GM19328 (cell line): Measurements from ENCODE around the gene SH3TC2.

Experiments
- ATAC-seq: cut with Tn5 transposase; IDR thresholded peaks from one replicate; pipeline ENCODE4 v1.9.1; 2021; ENCODE audit warnings: mild to moderate bottlenecking, moderate library complexity; ENCODE audit not compliant: unreplicated experiment

Gene SH3TC2

GRCh38 chr5:148974642-148975327, 88.1 kb downstream of the SH3TC2 start:
- ATAC-seq, result no peak

- no peak for ATAC-seq
These were observed 89.4 kb downstream of the SH3TC2 start for GRCh38 chr5:148973455-148973854.

GRCh38 chr5:148972974-148973374, 89.9 kb downstream of the SH3TC2 start:
- ATAC-seq, result no peak

GRCh38 chr5:148972396-148972795, 90.5 kb downstream of the SH3TC2 start:
- no peak for ATAC-seq

- ATAC-seq, result no peak
These were observed 92.0 kb downstream of the SH3TC2 start for GRCh38 chr5:148970876-148971275.

DNA sequence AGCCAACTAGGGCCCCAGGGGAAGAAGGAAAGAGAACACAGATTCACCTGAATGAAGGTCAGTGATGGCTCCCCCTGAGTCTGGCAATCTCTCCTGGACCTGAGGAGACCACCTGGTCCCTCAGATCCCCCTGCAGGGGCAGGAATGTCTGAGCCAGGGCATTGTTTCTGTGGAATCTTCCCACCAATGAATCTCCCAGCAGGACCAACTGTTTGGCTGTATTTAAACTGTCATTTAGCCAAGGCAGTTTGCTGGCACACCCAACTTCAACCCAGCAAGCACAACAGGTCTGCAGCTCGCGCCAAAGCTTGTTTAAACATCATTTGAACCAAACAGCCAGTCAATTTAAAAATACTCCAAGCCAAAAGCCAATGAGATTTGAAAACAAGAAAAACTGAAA, 92.6 kb downstream of the SH3TC2 start:
- ATAC-seq, result no peak

DNA sequence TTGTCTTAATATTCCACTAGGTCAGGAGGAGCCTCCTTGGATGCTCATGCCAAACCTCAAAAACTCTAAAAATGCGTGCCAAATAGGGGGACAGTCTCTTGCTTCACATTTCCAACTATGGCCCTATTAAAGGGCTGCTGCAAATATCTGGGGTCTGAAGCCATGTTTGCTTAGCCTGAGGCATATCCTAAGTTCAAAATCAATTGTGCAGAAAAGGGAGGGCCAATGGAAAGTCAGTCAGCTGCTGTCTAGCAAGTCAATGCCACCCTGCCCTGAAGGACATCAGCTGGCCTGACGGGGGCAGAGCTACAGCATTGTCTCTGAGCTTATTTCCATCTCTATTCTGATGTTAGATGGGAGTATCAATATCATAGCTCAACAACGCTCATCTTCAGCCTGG, 93.6 kb downstream of the SH3TC2 start:
- no peak for ATAC-seq

DNA sequence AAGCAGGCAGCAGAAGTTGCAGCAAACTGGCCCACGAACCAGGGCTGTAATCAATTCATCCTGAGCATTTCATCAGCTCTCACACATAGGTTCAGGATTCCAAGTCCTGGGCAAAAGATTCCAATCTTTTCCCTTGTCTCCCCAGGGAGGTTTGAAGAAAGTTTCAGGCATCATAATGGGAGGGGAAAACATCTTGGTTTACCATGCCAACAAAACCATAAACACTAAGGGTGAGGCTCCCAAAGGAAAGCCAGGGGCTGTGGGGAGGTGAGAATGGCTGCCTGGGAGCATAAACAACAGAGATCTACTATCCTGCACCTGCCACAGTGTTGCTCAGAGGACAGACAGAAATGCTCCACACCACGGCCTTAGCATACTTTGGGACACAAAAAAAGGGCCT, 94.6 kb downstream of the SH3TC2 start:
- ATAC-seq, result no peak

GRCh38 chr5:148967783-148968182, 95.1 kb downstream of the SH3TC2 start:
- no peak for ATAC-seq

- ATAC-seq, result no peak
These were observed 95.9 kb downstream of the SH3TC2 start for GRCh38 chr5:148966938-148967337.

DNA sequence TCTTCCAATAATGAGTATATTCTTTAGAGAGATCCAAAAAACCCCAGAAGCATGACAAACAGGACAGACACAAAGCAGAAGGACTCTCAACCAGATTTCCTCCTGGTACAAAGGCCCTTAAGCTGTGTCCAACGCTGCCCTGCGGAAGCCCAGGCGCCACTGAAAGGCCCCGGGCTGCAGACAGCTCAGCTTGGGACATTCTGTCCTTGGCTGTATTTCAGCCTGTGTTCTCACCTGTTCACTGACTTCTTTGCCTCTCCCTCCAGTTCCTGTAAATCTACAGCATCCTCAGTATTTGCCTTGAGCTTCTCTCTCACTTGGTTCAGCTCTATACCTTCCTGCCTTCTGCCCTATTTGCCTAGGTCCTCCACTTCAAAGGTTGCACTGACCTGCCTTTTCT, 96.5 kb downstream of the SH3TC2 start:
- ATAC-seq, result no peak

DNA sequence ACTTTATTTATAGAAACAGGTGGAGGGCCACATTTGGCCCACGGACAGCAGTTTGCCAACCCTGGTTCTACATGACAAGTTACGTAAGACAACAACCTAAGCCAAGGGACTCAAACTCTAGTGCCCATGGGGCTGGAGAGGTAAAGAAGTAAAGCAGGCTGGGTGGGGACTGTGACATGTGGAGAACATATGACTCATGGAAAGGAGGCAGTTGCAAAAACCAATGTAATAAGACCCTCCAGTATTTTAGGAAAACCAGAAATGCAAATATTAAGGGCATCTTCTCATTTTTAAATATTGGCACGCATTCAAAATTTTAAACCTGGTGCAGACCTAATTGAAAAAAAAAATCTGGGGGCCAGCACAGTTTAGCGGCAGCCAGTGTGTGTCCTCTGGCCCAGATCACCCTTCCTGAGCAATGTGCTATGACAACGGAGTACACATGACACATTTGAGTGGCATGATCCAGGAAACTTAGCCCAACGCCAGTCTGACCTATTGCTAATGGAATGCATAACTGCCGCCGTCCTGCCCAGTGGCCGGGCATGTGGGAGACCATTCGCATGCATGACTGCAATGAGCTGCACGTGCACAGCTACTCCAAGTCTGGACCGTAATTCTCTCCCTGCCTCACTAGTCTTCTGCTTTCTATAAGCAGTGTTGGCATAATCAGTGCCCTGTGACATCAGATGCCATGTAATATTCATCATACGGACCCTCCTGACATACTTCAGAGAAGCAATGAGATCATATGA, 97.2 kb downstream of the SH3TC2 start:
- no peak for ATAC-seq

DNA sequence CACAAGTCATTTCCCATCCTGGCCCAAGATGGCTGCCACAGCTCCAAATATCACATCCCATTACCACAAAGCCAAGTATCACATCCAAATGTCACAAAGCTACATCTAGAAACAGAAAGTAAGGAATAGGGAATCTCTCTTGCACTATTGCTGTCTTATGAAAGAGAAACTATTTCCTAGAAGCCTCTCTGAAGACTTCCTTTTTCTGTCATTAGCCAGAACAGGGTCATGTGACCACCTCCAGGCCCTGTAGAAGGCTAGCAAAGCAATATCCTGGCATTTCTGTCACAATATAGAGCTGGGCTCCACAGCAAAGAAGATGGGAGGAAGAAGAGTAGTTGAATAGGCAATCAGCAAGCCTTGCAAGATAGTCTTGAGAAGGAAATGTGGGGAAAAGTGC, 99.2 kb downstream of the SH3TC2 start:
- no peak for ATAC-seq

GRCh38 chr5:148962761-148963324, 100.0 kb downstream of the SH3TC2 start:
- no peak for ATAC-seq

DNA sequence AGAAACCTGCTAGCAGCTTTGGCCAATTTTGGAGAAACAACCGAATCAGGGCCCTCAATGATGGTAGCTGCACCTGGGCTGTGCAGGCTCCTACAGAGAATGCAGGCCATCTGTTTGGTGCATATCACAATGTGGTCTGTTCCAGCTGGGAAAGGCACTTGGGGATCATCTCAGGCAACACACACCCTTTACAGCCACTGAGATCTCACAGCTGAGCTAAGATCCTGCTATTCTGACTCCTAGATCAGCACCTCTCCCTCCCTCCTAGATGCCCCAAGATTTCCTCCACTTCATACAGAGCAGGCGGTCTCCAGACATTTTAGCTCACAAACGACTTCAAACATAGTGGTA, 100.7 kb downstream of the SH3TC2 start:
- ATAC-seq, result no peak

DNA sequence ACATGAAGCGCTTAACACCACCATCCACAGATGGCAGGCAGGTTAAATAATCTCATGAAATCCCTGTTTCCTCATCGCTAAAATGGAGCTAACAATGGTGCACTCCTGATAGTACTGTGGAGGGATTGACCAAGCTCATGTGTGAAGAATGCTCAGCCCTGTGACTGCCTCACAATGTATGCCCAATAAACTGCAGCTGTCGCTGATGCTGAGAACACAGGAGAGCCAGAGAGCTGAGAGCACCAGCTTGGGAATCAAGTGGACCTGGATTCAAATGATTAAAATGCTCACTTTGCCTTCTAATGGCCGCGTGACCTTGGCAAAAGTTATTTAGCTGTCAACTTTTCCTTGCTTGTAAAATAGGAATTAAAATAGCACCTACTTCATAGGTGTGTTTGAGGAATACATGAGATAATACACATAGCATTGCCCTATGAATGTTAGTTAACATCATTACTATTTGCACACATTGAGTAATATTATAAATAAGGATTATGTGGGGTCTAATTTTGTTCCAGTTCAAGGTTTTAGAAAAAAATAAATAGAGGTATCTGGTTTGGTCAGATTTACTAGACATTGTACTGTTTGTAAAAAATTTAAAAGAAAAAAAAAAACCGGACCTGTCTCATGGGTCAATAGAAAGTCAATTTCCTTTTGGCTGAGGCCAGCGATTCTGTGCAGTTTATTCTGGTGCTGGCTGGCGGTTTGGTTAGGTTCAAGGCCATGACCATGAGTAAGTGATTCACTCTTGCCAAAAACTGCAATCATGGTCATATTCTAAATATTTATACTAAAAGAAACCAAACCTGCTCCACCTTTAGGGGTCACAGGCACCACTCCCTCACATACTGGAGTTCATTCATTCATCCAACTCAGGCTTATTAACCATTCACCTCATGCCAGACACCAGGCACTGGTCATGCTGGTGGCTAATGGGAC, 101.3 kb downstream of the SH3TC2 start:
- ATAC-seq, result no peak

DNA sequence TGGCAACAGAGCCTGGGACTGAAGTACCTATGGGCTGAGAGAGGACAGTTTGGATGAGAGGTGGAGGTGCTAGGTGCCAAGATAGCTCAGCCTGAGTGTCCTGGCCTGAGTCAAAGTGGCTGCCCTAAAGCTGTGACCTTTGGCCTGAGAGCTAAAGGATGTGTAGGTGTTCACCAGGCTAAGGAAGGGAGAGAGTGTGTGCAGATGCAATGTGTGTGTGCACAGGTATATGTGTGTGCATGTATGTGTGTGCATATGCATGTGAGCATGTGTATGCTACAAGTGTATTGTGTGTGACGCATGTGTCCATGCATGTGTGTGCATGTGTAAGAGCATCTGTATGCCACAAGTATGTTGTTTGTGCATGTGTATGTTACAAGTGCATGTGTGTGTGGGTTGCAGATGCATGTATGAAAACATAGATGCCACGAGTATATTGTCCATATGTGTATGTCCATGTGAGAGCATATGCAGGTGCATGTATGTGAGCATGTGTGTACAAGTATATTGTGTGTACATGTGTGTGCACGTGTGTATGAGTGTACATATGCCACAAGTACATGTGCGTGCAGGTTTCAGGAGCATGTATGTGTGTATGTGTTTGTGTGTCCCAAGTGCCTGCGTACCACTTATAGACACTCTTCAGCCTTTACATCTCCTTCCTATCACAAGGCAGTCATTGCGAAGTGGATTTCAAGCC, 102.6 kb downstream of the SH3TC2 start:
- no peak for ATAC-seq

GRCh38 chr5:148957591-148958202, 105.2 kb downstream of the SH3TC2 start:
- ATAC-seq, result no peak

DNA sequence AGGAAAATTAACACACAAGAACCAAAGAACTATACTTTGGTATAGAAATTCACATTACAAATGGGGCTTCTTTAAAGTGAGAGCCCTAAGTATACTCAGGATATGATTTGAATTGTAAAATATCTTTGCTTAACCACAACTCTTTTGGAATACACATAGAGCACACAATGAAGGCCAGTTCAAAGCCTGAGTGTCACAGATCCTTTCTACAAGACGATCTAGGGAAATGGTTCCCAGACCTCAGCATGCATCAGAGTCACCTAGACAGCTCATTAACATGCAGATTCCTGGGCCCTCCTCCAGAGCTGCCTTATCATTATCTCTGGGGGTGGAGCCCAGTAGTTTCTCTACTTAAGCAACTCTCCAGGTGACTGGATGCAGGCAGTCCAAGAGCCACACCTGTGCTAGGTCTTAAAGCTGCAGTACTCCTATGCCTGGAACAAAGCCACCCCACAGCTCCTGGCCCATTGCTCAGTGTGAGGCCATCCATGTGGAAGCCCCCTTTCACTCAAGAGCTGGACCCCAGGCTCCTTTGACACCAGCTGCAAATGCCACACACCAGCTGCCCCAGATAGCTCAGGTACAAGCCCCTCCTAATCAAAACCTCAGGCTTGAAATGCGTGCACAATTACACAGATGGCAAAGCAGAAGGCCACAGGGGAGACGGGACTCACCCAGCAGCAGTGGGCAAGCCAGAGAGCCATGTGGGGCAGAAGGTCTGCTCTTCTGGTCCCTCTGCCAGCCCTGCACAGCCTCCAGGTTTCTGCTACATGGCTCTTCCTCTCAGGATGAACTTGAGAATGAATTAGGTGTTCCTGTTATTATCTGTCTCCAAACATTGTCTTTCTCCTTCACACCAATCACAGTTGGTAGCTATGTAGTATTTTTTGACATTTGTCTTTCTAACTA, 106.1 kb downstream of the SH3TC2 start:
- ATAC-seq, result no peak
